ENCODE data around the gene ZNF492.

GRCh38 chr19:22603518-22604440, 30.3 kb upstream of the ZNF492 start:
- no peak for TF ChIP-seq MAFK (IDR thresholded peaks at IDR 0.05; ENCODE audit: low read length)
- TF ChIP-seq, protein P1, sequence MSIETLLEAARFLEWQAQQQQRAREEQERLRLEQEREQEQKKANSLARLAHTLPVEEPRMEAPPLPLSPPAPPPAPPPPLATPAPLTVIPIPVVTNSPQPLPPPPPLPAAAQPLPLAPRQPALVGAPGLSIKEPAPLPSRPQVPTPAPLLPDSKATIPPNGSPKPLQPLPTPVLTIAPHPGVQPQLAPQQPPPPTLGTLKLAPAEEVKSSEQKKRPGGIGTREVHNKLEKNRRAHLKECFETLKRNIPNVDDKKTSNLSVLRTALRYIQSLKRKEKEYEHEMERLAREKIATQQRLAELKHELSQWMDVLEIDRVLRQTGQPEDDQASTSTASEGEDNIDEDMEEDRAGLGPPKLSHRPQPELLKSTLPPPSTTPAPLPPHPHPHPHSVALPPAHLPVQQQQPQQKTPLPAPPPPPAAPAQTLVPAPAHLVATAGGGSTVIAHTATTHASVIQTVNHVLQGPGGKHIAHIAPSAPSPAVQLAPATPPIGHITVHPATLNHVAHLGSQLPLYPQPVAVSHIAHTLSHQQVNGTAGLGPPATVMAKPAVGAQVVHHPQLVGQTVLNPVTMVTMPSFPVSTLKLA (conservative IDR thresholded peaks at IDR 0.05): no peak

Measured in K562 (cell line).